GM18517 (cell line): ENCODE measurements around the gene FAM20C.

Experiments
- ATAC-seq: cut with Tn5 transposase; IDR thresholded peaks from one replicate; pipeline ENCODE4 v1.9.1; 2021; ENCODE audit warnings: mild to moderate bottlenecking, moderate library complexity; ENCODE audit not compliant: unreplicated experiment

Gene FAM20C

GRCh38 chr7:222716-223041, 30.3 kb downstream of the FAM20C start:
- ATAC-seq: no peak

DNA sequence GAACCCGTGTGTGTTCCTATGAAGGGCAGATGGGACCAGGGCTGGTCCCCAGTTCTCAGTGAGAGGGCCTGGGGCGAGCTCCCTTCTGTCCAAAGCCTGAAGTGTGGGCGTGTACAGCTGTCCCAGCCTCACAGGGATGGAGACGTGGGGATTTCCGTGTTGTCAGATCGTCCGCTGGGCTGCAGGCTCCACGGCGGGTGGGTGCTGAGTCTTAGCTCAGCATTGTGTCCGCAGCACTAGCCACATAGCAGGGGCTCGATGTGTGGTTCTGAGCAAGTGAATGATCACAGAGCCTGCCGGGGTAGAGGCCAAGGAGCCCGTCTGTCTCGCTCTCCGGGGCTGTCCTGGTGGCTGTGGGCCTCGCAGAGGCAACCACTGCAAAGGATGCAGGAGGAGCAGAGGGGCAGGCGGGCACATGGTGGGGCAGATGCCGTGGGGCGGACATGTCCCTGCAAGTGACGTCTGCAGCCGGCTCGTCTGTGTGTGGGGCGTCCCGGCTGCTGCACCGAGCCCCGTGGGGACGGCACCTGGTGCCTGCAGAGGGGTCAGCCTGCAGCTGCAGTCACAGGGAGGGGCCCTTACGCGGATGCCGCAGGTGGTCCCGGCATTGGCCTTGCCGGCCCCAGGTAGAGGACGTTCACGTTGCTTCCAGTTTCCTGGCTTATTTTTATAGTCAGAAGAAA, 30.9 kb downstream of the FAM20C start:
- no peak for ATAC-seq

DNA sequence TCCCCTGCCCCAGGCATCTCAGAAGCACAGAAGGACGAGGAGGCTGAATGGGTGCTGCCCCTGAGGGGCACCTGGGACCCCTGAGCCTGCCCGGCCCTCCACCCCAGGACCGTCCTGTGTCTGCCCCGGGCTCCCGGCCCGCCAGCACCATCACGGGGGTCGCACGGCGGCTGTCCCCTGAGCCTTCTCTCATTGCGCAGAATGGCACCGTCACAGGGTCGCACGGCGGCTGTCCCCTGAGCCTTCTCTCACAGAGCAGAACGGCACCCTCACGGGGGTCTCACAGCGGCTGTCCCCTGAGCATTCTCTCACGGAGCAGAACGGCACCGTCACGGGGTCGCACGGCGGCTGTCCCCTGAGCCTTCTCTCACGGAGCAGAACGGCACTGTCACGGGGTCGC, 31.5 kb downstream of the FAM20C start:
- no peak for ATAC-seq

- ATAC-seq: no peak
Measured at GRCh38 chr7:226281-226895, 34.0 kb downstream of the FAM20C start.

GRCh38 chr7:227926-228325, 35.6 kb downstream of the FAM20C start:
- ATAC-seq: no peak

GRCh38 chr7:228610-229009, 36.2 kb downstream of the FAM20C start:
- ATAC-seq: no peak

DNA sequence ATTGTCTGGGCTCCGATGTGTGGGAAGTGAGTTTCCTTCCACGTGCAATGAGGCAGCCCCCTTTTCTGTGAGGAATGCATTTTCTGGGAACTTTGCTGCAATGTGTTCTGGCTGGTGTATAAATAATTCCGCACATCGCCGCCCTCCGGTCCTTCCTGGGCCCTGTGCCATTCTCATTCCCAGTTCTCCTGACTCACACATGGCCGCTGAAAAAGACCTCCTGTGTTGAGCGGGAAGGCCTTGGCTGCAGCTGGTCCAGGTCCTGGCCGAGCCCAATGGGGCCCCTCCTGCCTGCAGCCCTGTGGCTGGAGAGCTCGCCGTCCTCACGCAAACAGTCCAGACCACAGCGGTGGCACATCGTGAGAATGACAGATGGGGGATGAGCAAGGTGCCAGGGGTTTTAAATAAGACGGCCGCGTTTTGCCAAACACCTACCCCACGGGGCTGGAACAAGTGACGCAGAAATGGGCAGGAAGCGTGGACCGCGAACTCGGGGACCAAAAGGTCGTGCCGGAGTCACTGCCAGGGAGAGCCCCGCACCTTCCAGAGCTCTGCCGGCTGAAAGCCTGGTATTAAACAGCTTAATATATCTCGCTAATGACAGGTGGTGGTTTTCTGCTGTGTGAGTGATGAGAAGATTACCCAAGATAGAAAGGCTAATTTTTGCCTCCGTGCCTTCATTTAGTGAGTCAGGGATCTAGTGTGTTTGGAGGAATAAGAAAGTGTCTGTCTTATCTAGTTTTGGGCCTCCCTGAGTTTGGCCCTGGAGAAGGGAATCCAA, 37.0 kb downstream of the FAM20C start:
- ATAC-seq: no peak

DNA sequence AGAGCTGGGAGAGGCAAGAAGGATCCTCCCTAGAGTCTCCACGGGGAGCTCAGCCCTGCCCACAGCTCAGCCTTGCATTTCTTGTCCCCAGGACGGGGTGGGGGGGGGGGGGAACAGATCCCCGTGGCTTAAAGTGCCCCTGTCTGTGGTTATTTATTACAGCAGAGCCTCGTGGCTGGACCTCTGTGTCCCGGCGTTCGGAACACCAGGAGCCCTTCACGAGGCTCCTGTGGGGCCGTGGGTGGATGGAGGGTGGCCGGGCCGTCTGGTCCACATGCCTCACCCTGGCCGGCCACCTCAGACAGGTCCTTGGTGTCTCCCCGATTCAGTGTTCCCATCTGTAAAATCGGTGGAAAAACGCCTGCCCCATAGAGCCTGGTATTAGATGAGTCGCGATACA, 37.9 kb downstream of the FAM20C start:
- ATAC-seq: no peak

DNA sequence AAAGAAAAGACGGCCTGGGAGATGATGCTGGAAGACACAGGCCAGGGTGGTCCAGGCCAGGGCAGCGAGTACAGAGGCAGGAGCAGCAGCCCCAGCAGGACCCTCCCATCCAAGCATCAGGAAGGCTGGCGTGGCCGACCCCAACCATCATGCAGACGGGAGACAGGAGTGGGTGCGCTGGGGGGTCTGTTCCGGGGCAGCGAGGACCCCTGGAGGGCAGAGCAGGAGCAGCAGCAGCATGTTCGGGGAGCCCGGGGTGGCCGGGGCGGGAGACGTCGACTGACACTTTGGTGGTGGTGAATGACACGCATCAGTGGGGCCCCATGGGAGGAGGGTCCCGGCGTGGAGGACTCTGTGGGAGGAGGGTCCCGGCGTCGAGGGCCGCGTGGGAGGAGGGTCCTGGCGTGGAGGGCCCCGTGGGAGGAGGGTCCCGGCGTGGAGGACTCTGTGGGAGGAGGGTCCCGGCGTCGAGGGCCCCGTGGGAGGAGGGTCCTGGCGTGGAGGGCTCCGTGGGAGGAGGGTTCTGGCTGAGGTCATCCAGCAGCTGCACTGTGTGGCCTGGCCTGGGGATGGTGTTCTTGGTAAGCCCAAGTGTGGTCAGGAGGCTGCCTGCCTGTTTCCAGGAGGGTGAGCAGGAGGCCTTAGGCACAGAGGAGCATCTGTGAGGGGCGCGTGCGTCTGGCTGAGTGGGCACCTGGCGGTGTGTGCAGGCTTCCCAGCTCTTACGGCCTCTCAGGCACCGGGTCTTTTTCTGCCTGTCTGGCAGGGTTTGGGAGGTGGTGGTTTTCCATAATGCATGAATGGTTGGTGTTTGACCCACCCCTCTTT, 38.9 kb downstream of the FAM20C start:
- ATAC-seq: no peak

GRCh38 chr7:231858-232246, 39.5 kb downstream of the FAM20C start:
- ATAC-seq: no peak

DNA sequence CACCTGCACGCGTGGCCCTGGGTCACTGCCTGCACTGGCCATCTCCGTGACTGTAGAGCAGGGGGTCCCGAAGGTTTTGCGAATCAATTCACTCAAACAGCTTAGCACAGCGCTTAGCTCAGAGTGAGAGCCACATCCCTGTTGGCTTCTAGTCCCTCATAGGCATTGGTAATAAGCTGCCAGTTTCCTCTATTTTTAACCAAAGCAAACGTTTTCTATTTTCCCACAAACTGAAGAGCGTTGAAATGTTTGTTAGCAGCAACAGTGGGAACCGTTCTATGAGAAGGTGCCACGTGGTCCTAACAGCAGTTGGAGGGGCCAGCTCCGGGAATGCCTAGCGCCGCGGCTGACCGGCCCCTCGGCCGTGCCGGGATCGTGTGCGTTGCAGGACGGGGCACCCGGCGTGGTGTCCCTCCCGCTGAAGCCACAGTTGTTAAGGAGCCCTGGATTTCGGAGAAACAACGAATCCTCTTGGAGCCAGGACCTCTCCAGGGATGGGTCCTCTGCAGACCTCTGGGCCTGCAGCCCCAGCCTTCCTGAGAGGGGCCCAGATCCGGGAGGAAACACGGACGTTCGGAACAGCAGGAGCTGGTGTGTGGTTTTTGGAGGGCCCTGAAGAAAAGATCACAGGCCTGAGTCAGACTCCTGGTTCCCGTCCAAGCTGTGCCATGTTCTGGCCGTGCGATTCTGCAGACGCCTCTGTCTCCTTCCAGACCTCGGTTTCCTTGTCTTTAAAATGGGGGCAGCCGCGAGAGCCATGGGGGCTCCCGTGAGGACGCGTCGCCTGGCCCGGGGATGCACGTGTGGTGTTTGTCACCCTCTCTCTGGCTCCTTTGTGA, 40.3 kb downstream of the FAM20C start:
- ATAC-seq: no peak

DNA sequence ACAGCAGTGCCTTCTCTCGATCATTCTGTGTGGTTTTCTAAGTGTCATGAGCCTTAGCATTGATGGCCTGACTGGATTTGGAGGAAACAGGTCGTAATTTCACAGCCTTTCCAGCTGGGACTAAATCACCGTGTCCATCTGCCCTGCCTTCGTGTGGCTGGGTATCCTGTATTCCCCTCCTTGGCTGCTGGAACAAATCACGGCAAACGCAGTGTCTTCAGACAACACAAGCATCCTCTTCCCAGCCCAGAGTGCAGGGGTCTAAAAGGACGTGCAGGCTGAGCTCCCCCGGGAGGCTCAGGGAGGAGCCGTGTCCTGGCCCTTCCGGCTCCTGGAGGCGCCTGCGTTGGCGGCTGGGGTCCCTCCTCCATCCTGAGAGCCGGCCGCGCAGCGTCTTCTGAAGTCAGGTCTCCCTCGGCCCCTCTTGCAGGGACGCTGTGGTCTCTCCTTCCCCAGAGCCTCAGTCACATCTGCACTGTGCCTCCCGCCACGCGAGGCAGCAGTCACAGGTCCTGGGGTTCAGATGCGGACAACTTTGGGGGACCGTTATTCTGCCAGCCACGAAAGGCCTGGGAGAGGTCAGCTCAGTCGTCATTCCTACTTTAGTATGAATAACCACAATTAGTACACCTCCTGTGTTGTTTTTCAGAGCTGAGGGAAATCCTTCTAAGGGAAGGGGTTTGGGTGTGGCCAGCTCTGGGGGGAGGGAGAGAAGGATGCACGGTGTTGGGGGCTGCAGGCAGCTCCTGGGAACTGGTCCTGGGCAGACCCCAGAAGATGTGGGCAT, 41.1 kb downstream of the FAM20C start:
- no peak for ATAC-seq

GRCh38 chr7:234051-234707, 41.8 kb downstream of the FAM20C start:
- no peak for ATAC-seq

DNA sequence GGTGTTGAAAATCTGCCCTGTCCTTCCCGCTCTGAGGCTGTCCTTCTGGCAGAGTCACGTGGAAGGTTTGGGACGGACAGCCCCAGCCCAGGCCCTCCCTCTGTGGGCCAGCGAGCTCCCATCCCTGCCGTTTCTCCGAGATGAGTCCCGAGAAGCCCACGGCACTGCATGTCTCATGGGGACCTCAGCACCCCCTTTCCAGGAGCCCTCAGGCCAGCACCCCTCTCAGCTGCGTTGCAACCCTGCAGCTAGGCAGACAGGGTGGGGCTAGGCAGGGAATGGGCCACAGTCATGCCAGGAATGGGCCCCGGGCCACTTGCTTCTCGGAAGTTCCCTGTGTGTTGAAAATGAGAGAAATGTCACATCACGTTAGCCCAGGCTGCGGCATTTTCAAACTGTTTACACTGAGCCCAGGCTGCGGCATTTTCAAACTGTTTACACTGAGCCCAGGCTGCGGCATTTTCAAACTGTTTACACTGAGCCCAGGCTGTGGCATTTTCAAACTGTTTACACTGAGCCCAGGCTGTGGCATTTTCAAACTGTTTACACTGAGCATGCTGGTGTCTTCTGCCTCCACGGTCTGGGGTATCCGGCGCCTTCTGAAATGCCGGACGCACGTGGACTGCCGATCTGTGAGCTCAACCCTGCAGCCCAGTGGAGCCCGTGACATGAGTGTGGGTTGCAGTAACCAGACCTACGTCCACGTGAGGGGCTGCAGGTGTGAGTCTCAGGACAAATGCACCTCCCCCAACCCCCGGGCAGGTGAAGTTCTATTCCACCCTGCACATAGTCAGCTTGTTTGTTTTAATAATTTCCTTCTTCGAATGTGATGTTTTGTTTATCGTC, 42.6 kb downstream of the FAM20C start:
- no peak for ATAC-seq

GRCh38 chr7:235576-236395, 43.4 kb downstream of the FAM20C start:
- ATAC-seq: no peak

GRCh38 chr7:236967-237366, 44.6 kb downstream of the FAM20C start:
- ATAC-seq: no peak

- ATAC-seq: no peak
Measured at GRCh38 chr7:237385-237784, 45.0 kb downstream of the FAM20C start.
